T-helper 2 cell treated with Interferon-gamma antibody and Interleukin-4, amounts not matched to agents 100 ng/mL and 5 ng/mL, for 36 hours (primary cell): ENCODE measurements around the gene CCDC121. TPM values are rescaled to one million over a fixed set of nuclear protein-coding genes. Genes with fewer than 3 reads are reported as not detected.

ENCODE experiments used
- intact Hi-C: fragments of 100-400 bp; cut with micrococcal nuclease; formaldehyde crosslinking; loops from one replicate; pipeline ENCODE4 v1.15.1; 2023
- total RNA-seq: library from RNA; stranded (reverse); gene quantifications from 2 replicates; pipeline ENCODE4 v1.2.3, GENCODE V29; 2022

CCDC121 gene, protein sequence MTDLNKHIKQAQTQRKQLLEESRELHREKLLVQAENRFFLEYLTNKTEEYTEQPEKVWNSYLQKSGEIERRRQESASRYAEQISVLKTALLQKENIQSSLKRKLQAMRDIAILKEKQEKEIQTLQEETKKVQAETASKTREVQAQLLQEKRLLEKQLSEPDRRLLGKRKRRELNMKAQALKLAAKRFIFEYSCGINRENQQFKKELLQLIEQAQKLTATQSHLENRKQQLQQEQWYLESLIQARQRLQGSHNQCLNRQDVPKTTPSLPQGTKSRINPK
- total RNA-seq = 1.1 and 1.2 TPM in 2 replicates

DNA sequence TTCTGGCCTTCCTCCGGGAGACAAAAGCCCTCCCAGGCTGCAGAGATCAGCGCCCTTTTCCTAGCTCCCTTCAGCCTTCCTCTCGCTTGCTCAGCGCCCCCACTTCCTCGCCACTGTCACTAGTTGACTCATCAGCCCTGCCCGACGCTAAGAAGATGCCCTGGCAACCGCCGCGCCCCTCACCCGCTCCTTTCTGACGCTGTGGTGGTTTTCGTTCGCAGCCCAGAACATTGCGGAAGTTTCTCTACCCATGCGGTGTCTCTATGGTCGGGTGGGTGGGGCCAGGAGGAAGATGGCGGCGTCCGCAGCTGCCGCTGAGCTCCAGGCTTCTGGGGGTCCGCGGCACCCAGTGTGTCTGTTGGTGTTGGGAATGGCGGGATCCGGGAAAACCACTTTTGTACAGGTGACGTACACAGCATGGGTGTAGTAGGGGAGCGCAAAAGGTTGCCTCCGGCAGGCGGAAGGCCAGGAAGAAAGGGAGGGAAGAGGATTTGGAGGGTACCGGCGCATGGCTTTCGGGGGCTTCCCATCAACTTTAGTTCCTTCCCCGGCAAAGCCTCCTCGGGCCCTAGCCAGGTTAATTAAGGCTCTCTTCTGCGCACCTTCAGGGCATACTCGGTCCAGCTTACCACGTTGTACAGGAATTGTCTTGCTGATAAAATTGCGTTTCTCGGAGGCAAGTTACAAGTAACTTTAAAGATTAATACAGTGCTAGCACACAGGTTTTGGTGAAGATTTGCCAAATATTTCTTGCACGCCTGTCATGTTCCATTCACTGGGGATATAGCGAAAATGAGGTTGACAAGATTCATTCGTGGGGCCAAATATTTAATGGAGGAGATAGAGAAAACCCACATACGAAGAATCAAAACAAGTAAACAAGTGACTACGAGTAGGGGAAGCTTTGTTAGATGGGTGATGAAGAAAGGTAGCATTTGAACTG, at the start of gene CCDC121, which contains the start of gene GPN1:
CCDC121 (minus strand) TSS at position 246 of the 943 bp plus-strand sequence. CDS start 1,213 bp downstream, outside the sequence.
GPN1 (plus strand) TSS at position 284 of the 943 bp plus-strand sequence; CDS start at position 293, 9 bp downstream.
- intact Hi-C loops = loop anchor here (1.0 to 5.0 kb wide), 5 partner anchors 34 to 259 kb away; partner anchors contain the start of genes EIF2B4, IFT172, NRBP1 and SLC4A1AP

DNA sequence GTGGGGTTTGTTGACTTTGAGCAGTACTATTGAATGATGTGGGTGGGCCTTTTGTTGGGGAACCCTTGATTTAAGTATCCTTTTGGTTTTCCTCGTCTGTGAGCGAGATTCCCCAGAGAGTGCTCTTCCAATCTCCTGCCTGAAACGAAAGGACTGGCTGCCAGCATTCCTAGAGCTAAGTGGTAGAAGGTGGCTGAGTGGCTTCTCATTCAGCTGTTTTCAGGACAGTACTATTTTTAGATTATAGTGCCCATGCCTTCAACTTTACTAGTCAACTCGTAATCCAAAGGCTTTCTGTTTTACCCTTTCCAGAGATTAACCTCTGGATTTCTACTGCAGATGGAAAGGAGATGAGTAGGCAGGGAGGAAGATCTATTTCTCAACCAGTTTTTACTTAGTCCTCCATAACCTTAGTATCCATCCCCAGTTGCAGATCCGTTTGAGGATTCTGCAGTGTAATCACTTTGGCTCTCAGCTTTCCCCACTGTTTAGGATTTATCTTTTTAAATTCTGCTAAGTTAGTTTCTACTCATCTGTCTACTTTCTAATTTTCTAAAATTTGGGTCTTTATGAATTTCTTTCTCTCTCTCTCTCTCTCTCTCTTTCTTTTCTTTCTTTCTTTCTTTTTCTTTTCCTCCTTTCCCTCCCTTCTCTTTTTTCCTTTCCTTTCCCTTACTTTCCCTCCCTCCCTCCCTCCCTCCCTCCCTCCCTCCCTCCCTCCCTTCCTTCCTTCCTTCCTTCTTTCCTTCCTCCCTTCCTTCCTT, 44.1 kb upstream of the CCDC121 start:
- intact Hi-C loops = no loop called here

DNA sequence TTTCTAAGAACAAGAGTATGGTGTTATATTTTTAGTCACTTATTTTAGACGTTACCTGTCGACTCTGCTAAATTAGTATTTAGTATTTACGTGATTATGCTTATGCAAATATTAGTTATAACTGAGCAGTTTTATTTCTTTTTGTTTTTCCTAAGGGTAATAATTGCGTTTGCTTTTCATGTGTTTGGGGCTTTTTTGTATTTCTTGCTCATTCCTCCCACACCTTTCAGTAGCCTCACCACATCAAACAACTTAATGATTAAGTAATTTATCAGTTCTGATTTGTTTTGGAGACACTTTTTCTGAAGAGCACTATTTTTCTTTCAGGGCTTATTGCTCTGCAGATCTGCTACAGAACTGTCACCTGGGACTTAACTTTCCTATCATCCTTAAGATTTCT, 42.4 kb upstream of the CCDC121 start:
- intact Hi-C loops = no loop called here

DNA sequence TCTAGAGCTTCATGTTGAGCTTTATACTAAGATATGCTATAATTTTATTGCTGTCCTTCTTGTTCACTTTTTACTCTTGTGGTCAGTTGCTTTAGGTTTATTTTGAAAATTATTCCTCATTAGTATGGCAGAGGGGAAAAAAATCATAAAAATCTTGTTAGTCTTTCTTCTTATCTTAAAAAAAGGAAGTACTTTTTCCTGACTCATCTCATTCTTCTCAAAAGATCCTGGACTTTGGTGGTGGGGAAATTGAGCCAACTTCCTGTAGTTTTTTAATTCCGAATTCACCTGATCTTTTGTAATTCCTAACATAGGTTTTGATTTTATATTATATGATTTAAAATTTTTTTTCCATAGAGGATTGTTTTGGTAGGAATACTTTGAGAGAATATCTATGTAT, 38.6 kb upstream of the CCDC121 start:
- intact Hi-C loops = loop anchor here (10.0 kb wide), 1 partner anchor 263 kb away; the partner anchor contains the start of gene PPM1G

DNA sequence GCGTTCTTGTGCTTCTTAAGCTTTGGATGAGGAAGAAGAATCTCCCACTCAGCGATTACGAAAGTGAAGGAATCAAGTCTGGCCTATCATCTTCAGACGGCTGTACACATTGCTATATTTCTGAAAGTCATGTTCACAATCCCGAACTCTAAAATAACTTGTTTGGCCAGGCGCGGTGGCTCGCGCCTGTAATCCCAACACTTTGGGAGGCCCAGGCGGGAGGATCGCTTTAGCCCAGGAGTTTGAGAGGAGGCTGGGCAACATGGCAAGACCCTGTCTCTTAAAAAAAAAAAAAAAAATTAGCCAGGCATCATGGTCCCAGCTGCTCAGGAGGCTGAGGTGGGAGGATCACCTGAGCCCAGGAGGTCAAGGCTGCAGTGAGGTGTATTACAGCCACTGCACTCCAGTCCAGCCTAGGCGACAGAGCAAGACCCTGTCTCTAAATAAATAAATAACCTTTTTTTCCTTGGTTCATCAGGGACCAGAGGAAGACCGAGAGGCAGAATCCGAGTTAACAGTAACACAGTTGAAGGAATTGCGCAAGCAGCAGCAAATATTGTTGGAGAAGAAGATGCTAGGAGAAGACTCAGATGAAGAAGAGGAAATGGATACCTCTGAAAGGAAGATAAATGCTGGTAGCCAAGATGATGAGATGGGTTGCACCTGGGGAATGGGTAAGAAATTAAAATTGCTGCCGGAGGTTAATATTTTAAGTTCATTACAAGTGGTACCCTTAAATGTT, 36.0 kb upstream of the CCDC121 start:
- intact Hi-C loops = loop anchor here (5.0 to 10.0 kb wide), 2 partner anchors 260 to 452 kb away; partner anchors contain the start of genes ATRAID, PPM1G and SLC5A6

DNA sequence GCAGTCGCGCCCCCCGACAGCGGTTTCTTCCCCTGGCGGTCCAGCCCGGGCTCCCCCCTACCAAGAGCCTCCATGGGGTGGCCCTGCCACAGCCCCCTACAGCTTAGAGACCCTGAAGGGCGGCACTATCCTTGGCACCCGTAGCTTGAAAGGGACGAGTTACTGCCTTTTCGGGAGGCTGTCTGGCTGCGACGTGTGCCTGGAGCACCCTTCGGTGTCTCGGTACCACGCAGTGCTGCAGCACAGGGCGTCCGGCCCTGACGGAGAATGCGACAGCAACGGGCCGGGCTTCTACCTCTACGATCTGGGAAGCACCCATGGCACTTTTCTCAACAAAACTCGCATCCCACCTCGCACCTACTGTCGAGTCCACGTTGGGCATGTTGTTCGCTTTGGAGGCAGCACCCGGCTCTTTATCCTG, 35.4 kb upstream of the CCDC121 start:
- intact Hi-C loops = loop anchor here (5.0 to 10.0 kb wide), 2 partner anchors 259 to 452 kb away; partner anchors contain the start of genes ATRAID, PPM1G and SLC5A6

DNA sequence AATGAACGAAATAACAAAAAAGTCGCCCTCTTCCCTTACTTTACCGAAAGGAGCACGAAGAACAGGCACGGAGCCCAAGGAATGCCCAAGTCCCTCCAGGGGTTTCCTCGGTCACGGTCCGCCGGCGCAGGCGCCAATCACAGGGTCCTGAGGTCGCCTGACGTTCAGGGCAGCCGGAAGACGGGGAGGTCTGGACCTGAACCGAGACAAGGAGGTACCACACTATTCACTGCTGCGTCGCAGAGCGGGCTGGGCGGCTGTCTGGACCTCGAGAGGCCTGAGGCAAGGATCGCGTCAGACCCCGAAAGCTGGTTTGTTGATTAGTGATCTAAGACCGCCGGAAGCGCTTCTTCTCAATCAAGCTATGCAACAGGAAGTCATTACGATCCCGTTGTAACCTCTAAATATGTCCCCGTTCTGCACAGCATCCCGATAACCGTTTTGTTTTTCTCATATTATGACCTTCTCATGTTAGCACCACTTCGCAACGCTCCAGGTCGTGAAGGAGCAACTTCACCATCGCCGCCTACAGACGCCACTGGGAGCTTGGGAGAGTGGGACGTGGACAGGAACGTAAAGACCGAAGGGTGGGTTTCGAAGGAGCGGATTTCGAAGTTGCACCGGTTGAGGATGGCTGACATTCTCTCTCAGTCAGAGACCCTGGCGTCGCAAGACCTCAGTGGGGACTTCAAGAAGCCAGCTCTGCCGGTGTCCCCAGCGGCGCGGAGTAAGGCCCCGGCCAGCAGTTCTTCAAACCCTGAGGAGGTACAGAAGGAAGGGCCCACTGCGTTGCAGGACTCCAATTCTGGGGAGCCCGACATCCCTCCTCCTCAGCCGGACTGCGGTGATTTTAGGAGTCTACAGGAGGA, 34.7 kb upstream of the CCDC121 start, which contains the start of the genes SLC4A1AP and SUPT7L:
SLC4A1AP (plus strand) TSS at position 605 of the 869 bp plus-strand sequence; CDS start at position 631, 26 bp downstream.
SUPT7L (minus strand) TSS at position 330 of the 869 bp plus-strand sequence. CDS start 1,422 bp downstream, outside the sequence.
- intact Hi-C loops = loop anchor here (2.0 to 10.0 kb wide), 5 partner anchors 35 to 451 kb away; partner anchors contain the start of genes ATRAID, CCDC121, EIF2B4 and GPN1

DNA sequence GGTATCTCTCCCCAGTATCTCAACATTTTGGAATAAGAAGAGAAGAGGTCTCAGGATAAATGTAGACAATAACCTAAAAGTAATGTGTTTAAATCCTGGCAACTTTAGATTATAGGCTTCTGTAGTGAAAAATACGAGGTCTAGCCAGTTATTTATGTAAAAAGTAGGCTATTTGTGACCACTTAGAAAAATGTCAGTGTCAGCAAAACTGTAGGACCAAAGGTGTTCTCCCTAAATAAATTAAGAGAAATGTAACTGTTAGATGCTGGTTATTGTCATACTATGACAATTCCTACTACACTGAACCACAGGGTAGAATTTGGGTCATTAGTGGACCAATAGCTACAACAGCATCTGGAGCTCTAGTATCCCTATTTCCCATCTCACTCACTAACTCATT, 32.6 kb upstream of the CCDC121 start:
- intact Hi-C loops = loop anchor here (5.0 to 10.0 kb wide), 2 partner anchors 257 to 449 kb away; partner anchors contain the start of genes ATRAID, PPM1G and SLC5A6

DNA sequence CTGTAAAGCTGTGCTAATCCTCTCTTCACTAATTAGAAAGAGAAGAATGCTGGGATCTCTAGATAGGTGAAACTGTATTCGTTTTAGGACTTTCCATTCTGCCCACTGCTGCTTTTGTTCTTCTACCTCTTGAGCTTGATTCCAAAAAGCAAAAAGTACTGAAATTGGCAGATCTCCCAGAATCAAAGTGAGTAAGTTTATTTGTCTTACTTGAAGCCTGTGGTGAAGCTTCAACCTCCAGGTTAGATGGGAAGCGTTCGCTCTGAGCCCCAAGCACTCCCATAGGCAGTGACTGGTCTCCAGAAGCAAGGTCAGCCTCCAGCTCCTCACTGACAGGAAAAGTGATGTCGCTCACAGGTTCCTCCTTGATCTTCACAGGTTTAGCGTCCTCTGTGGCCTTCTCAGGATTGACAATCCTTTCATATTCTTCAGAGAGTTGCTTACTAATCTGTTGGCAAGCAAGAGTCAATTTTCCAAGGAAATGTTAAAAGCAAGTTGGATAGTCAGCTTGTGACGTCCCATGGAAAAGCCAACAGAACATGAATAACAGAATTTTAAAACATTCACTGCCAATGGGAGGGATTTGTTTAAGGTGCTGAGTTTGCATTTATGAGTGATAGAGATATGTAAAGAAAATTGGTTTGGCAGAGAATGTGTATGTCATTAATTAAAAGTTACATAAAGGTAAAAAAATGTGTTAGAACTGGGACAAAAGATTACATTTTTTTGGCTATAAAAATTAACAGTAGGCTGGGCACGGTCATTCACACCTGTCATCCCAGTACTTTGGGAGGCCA, 26.5 kb upstream of the CCDC121 start:
- intact Hi-C loops = no loop called here

DNA sequence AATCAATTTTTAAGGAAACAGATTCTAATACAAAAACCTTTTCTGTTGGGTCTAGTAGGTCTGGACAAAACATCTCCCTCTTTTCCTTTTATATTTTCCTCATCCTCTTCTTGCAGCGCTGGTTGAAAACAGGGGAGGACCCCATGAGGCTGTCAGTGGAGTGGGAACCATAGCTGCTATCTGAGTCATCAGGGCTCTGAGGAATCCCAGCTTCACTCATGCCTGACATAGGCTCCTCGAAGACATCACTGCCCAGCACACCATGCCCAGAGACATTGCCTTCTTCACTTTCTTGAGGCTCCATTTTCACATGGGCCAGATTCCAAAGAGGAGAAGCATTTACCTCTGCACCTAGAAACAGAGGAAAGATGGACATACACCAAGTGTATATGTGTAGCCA, 24.6 kb upstream of the CCDC121 start:
- intact Hi-C loops = no loop called here

DNA sequence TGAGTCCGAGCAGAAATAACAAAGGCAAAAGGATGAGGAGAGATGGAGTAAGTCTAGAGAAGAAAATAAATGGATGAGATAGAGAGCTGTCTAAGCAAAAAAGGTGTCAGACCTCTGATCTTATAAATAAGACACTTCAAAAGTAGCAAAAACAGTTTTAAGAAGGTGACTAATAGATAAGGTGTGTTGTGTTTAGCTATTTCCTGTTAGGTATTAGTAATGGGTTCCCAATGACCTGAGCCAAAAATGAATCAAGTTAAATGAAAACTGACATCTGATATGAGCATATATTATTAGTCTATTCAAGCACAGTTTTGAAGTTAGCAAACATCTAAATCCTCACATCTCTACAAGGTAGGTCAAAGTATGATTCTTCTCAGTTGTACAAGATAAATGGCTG, 24.0 kb upstream of the CCDC121 start:
- intact Hi-C loops = no loop called here

DNA sequence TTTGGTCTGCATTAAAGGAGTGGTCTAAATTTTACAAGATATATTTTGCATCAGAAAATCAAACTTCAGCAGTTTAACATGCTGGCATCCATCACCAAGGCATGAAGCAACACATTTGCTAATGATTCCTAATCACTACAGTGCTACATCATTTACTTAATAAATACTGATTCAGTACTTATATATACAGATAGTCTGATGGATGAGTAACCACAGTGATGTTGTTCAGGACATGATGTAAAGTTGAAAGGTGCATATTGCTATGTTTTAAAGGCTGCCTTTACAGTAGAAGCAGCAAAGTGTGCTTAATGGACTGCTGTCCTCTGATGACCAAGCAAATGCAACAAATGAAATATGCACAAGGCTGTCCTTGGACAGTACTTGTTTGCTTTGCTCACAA, 23.5 kb upstream of the CCDC121 start:
- intact Hi-C loops = no loop called here

DNA sequence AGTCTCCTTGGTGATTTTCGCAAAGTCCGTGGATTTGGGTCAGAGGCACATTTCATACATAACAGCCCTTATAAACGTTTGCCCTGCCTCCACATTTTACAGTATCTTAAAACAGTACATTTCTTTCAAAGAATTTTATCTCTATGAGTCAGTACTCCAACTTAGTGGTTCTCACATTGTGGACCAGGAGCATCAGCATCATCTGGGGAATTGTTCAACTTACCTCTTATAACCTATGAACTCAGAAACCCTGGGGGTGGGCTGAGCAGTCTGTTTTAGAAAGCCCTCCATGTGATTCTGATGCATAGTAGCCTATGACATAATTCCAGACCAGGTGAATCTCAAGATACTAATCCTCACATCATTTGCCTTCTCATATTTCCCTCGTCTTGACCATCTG, 22.2 kb upstream of the CCDC121 start:
- intact Hi-C loops = no loop called here

DNA sequence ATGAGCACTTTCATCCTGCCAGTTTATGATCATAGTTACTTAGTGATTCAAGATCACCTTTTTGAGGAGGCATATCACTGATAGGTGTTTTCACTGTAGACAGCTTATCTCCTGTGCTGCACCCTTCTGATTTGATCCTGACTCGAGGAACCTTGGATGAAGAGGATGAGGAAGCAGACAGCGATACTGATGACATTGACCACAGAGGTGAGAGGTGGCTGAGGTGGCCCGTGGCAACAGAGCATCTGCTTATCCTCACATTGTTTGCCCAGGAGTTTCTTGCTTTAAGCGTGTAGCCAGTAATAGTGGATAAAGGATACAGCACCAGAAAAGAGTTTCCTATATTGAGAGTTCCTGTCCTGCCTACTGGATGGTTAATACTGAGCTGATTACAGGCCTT, 18.9 kb upstream of the CCDC121 start:
- intact Hi-C loops = no loop called here

DNA sequence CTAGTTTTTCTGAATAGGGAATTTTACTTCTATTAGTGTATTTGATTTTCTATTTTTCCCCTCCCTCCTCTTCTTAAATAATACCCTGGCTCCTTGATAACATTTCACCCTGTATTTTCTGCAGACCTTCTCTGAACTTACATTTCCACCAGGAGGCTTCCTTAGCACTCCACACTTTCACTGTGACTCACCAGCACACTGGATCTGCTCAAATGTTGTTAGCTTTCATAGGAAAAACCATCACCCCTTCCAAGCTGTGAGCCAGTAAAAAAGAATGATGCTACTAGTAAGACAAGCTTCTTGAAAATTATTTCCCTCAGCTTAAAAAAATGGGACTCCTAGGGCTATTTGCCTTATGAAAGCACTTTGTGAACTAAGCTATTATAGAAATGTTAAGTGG, 18.5 kb upstream of the CCDC121 start:
- intact Hi-C loops = no loop called here

DNA sequence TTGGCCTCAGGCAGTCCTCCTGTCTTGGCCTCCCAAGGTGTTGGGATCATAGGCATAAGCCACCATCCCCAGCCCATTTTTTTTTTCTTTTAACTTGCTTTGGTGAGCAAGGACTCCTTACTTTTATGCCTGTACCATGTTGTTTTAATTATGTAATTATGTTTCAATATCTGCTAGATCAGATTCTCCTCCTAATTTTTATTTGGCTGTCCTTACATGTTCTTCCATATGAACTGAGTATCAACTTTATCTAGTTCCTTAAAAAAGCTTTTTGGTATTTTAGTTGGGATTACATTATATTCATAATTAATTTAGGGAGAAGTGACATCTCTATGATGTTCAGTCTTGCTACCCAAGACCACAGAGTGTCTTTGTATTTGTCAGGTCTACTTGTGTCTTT, 16.4 kb upstream of the CCDC121 start:
- intact Hi-C loops = no loop called here

DNA sequence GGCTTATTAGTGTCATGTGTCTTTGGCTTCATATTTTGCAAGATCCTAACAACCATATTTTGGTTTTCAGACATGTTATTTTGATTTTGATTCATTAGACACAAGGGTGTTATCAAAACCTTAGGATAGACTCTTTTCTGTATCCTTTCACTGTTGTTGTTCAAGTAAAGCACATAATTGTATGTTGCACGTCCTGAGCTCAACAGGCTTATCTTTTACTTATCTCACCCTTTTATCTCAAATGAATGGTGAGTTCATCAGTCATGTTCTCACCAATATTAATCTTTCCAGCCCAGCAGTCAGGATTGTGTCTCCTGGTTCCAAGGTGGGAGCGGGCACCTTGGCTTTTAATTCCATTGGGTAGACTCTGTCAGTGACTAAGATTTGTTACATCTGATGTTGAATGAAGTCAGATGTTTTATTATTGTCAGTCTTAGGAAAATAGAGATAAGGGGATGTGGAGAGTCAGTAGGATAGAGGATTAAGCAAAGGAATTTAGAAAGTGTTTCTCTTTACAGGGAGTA, 12.0 kb upstream of the CCDC121 start:
- intact Hi-C loops = no loop called here

DNA sequence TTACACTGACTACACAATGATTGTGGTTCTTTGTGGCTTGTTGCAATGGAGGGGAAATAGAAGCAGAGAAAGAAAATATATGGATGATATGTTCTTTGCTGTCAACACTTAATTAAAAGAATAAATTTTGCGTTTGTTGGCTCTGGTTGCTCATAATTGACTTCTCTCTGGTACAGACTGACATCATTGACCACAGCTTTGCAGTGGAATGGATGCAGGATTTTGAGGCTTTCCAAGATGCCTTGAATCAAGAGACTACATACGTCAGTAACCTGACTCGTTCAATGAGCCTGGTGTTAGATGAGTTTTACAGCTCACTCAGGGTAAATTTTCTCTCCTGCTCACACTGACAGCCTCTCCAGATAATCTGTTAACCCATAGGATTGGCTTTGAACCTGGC, 9.9 kb upstream of the CCDC121 start:
- intact Hi-C loops = no loop called here
